ENCODE results near the gene ZDHHC14.

DNA sequence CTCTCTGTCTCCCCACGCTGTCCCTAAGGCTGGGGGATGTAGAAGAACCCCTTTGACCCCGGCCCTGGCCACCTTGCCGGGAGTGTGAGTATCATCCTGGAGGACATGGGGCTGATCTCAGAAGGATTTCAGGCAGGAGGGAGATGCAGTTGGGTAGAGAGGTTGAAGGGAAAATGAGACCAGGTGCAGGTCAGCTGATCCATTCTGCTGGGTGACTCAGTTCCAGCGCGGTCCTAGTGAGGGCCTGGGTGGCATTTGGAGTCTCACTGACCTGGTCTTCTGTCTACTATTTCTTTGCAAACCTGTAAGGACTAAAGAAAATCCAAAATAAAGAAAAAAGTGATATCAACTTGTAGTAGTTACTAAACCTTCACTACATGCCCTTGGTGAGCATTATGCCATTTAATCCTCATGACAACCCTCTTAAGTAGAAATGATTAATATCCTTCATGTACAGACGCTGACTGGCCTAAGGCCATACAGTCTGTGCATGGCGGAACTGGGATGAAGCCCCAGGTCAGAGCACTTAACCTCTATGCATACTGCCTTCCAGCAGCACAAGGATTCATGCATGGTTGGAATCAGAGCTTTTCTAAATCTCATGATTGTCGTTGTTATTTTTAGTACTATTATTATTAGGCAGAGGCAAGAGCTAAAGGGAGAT lies 106.3 kb downstream of the ZDHHC14 start:
- TF ChIP-seq ZNF8 (CRISPR knock-in tag; IDR thresholded peaks at IDR 0.05) (no peak), ZFP30 (CRISPR knock-in tag; IDR thresholded peaks at IDR 0.05) (no peak), PPARA (CRISPR knock-in tag; IDR thresholded peaks at IDR 0.05; ENCODE audit: borderline replicate concordance) (no peak), ARNTL (CRISPR knock-in tag; IDR thresholded peaks at IDR 0.05; ENCODE audit: borderline replicate concordance, low read depth) (no peak)
- TF ChIP-seq, protein P1, sequence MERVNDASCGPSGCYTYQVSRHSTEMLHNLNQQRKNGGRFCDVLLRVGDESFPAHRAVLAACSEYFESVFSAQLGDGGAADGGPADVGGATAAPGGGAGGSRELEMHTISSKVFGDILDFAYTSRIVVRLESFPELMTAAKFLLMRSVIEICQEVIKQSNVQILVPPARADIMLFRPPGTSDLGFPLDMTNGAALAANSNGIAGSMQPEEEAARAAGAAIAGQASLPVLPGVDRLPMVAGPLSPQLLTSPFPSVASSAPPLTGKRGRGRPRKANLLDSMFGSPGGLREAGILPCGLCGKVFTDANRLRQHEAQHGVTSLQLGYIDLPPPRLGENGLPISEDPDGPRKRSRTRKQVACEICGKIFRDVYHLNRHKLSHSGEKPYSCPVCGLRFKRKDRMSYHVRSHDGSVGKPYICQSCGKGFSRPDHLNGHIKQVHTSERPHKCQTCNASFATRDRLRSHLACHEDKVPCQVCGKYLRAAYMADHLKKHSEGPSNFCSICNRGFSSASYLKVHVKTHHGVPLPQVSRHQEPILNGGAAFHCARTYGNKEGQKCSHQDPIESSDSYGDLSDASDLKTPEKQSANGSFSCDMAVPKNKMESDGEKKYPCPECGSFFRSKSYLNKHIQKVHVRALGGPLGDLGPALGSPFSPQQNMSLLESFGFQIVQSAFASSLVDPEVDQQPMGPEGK (CRISPR knock-in tag; IDR thresholded peaks at IDR 0.05; ENCODE audit: borderline replicate concordance) = no peak
- TF ChIP-seq, protein P2, sequence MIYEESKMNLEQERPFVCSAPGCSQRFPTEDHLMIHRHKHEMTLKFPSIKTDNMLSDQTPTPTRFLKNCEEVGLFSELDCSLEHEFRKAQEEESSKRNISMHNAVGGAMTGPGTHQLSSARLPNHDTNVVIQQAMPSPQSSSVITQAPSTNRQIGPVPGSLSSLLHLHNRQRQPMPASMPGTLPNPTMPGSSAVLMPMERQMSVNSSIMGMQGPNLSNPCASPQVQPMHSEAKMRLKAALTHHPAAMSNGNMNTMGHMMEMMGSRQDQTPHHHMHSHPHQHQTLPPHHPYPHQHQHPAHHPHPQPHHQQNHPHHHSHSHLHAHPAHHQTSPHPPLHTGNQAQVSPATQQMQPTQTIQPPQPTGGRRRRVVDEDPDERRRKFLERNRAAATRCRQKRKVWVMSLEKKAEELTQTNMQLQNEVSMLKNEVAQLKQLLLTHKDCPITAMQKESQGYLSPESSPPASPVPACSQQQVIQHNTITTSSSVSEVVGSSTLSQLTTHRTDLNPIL (CRISPR knock-in tag; IDR thresholded peaks at IDR 0.05; ENCODE audit: low read depth) = no peak
- TF ChIP-seq, protein P3, sequence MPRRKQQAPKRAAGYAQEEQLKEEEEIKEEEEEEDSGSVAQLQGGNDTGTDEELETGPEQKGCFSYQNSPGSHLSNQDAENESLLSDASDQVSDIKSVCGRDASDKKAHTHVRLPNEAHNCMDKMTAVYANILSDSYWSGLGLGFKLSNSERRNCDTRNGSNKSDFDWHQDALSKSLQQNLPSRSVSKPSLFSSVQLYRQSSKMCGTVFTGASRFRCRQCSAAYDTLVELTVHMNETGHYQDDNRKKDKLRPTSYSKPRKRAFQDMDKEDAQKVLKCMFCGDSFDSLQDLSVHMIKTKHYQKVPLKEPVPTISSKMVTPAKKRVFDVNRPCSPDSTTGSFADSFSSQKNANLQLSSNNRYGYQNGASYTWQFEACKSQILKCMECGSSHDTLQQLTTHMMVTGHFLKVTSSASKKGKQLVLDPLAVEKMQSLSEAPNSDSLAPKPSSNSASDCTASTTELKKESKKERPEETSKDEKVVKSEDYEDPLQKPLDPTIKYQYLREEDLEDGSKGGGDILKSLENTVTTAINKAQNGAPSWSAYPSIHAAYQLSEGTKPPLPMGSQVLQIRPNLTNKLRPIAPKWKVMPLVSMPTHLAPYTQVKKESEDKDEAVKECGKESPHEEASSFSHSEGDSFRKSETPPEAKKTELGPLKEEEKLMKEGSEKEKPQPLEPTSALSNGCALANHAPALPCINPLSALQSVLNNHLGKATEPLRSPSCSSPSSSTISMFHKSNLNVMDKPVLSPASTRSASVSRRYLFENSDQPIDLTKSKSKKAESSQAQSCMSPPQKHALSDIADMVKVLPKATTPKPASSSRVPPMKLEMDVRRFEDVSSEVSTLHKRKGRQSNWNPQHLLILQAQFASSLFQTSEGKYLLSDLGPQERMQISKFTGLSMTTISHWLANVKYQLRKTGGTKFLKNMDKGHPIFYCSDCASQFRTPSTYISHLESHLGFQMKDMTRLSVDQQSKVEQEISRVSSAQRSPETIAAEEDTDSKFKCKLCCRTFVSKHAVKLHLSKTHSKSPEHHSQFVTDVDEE (CRISPR knock-in tag; IDR thresholded peaks at IDR 0.05) = no peak

Data from SK-N-SH treated with all-trans-retinoic acid at 6 μM for 48 hours (cell line).